HCT116 (cell line): ENCODE results near the gene CACNB2. TPM values are rescaled to one million over a fixed set of nuclear protein-coding genes. Genes with fewer than 3 reads are reported as not detected.

Experiments
- ATAC-seq: fragments of 200-7000 bp; cut with Tn5 transposase; 2 replicates; pipeline ENCODE4 v1.9.1; 2020; ENCODE audit warnings: mild to moderate bottlenecking, moderate library complexity
- BruUV-seq: library from RNA; stranded (reverse); fragments of 400-500 nt; replicated peaks from 2 replicates; lab custom pipeline; 2021; lab: Mats Ljungman, UMichigan
- CTCF ChIA-PET: fragments of 300-600 bp; sonication (Branson Sonifier 250); formaldehyde crosslinking; loops from one replicate; lab custom pipeline; 2021; ENCODE audit warnings: antibody characterized with exemption; lab: Charles Lee
- POLR2A ChIA-PET: fragments of 300-600, 350-600 bp; sonication (Branson Sonifier 250); formaldehyde crosslinking; loops from one replicate; lab custom pipeline; 2021; ENCODE audit warnings: antibody characterized with exemption; lab: Charles Lee
- RAD21 ChIA-PET, 2 experiments: fragments of 300-600 bp; sonication (Branson Sonifier 250); formaldehyde crosslinking; loops; one replicate each; lab custom pipeline; 2023; ENCODE audit warnings: low total read pairs in 2 of 2; ENCODE audit not compliant: uncharacterized antibody in 2 of 2, unreplicated experiment in 2 of 2, low non-redundant PET in 1 of 2; lab: Charles Lee
- DNase-seq: peaks from one replicate; pipeline ENCODE4 v3.0.0-alpha.2; 2010; ENCODE audit warnings: low read depth, low spot score
- H2AFZ ChIP-seq: fragments of 200-600 bp; shearing (Covaris generic), sonication (generic); 2 replicates; pipeline ENCODE4 v1.6.1; 2017; ENCODE audit warnings: low read depth, mixed run types, mixed read lengths, antibody characterized with exemption, low read length; ENCODE audit not compliant: poor library complexity, severe bottlenecking
- H3K27ac ChIP-seq: 2 replicates; pipeline ENCODE4 v1.5.1; 2012; ENCODE audit warnings: low read depth, low read length
- H3K27me3 ChIP-seq: fragments of 200-600 bp; sonication (generic); 2 replicates; pipeline ENCODE4 v1.6.1; 2016; ENCODE audit warnings: mixed run types, low read length, mixed read lengths; ENCODE audit not compliant: insufficient read depth
- H3K36me3 ChIP-seq, 2 experiments: fragments of 200-500 bp in 1 of 2; fragments of 200-600 bp in 1 of 2; sonication (Bioruptor generic) in 1 of 2; sonication (generic) in 1 of 2; 2 replicates each; pipeline versions ENCODE4 v1.5.1 to v1.6.1; 2014 to 2016; ENCODE audit warnings: low read length in 2 of 2, inconsistent platforms in 1 of 2, mixed read lengths in 1 of 2, mixed run types in 1 of 2; ENCODE audit not compliant: insufficient read depth in 2 of 2, control insufficient read depth in 1 of 2
- H3K4me1 ChIP-seq, 2 experiments: fragments of 200-600 bp in 1 of 2; sonication (generic) in 1 of 2; 2 replicates each; pipeline versions ENCODE4 v1.5.1 to v1.6.1; 2012 to 2017; ENCODE audit warnings: low read length in 2 of 2, inconsistent platforms in 1 of 2, mild to moderate bottlenecking in 1 of 2, mixed read lengths in 1 of 2, mixed run types in 1 of 2, moderate library complexity in 1 of 2; ENCODE audit not compliant: insufficient read depth in 2 of 2, control insufficient read depth in 1 of 2
- H3K4me2 ChIP-seq: fragments of 200-600 bp; sonication (generic); 2 replicates; pipeline ENCODE4 v1.6.1; 2017; ENCODE audit warnings: mixed run types, low read length, mixed read lengths
- H3K4me3 ChIP-seq, 2 experiments: fragments of 200-600 bp in 1 of 2; sonication (generic) in 1 of 2; replicated peaks in 1 of 2; 2 replicates each; pipeline ENCODE4 v1.5.1; 2011 to 2016; ENCODE audit warnings: low read length in 2 of 2, control low read depth in 1 of 2, low read depth in 1 of 2, mild to moderate bottlenecking in 1 of 2, mixed read lengths in 1 of 2, mixed run types in 1 of 2
- H3K79me2 ChIP-seq: fragments of 200-600 bp; sonication (generic); 2 replicates; pipeline ENCODE4 v1.6.1; 2017; ENCODE audit warnings: mild to moderate bottlenecking, mixed run types, low read length, moderate library complexity, mixed read lengths; ENCODE audit not compliant: insufficient read depth
- H3K9ac ChIP-seq: fragments of 200-600 bp; sonication (generic); 2 replicates; pipeline ENCODE4 v1.6.1; 2016; ENCODE audit warnings: low read length, mixed read lengths
- H3K9me2 ChIP-seq: fragments of 200-600 bp; sonication (generic), shearing (Covaris generic); 2 replicates; pipeline ENCODE4 v1.6.1; 2017; ENCODE audit warnings: mixed run types, mild to moderate bottlenecking, moderate library complexity; ENCODE audit not compliant: insufficient read depth
- H3K9me3 ChIP-seq, 2 experiments: fragments of 200-500 bp in 1 of 2; fragments of 200-600 bp in 1 of 2; sonication (Bioruptor generic) in 1 of 2; sonication (generic) in 1 of 2; 2 replicates each; pipeline ENCODE4 v1.6.1; 2014 to 2017; ENCODE audit warnings: low read length in 2 of 2, mixed read lengths in 2 of 2, inconsistent platforms in 1 of 2, low read depth in 1 of 2, mild to moderate bottlenecking in 1 of 2, mixed run types in 1 of 2, moderate library complexity in 1 of 2; ENCODE audit not compliant: control insufficient read depth in 1 of 2, insufficient read depth in 1 of 2
- H4K20me1 ChIP-seq: fragments of 200-600 bp; sonication (generic), shearing (Covaris generic); 2 replicates; pipeline ENCODE4 v1.6.1; 2017; ENCODE audit warnings: mixed run types, mild to moderate bottlenecking, moderate library complexity; ENCODE audit not compliant: insufficient read depth
- CEBPB ChIP-seq: IDR thresholded peaks from 2 replicates; pipeline ENCODE4 v1.6.1; 2012; ENCODE audit warnings: low read depth
- CTCF ChIP-seq, 3 experiments: fragments of 200-600 bp in 1 of 3; sonication (generic) in 1 of 3; IDR thresholded peaks in 2 of 3; conservative IDR thresholded peaks in 1 of 3; 2 replicates each; pipeline ENCODE4 v1.5.1; 2012 to 2017; ENCODE audit warnings: low read depth in 2 of 3, low read length in 2 of 3, antibody characterized with exemption in 1 of 3, borderline replicate concordance in 1 of 3, control low read depth in 1 of 3, mild to moderate bottlenecking in 1 of 3, mixed read lengths in 1 of 3, mixed run types in 1 of 3, moderate library complexity in 1 of 3; ENCODE audit not compliant: insufficient read depth in 1 of 3
- ELF1 ChIP-seq: IDR thresholded peaks from 2 replicates; pipeline ENCODE4 v1.6.1; 2012; ENCODE audit warnings: low read depth, borderline replicate concordance
- EZH2 ChIP-seq: fragments of 200-600 bp; sonication (generic); IDR thresholded peaks from 2 replicates; pipeline ENCODE4 v1.6.1; 2017; ENCODE audit warnings: antibody characterized with exemption, mixed run types
- FOSL1 ChIP-seq: IDR thresholded peaks from 2 replicates; pipeline ENCODE4 v1.6.1; 2012; ENCODE audit warnings: low read depth
- MAX ChIP-seq: IDR thresholded peaks from 2 replicates; pipeline ENCODE4 v1.6.1; 2012
- REST ChIP-seq: IDR thresholded peaks from 2 replicates; pipeline ENCODE4 v1.6.1; 2012; ENCODE audit warnings: low read depth
- TCF7L2 ChIP-seq: IDR thresholded peaks from 2 replicates; pipeline ENCODE4 v1.7.0; 2011; ENCODE audit warnings: borderline replicate concordance, inconsistent platforms; ENCODE audit not compliant: insufficient read depth, insufficient read length; ENCODE audit errors: extremely low read depth
- YY1 ChIP-seq: IDR thresholded peaks from 2 replicates; pipeline ENCODE4 v1.6.1; 2011; ENCODE audit warnings: low read length, low read depth, moderate library complexity, mild to moderate bottlenecking; ENCODE audit not compliant: insufficient replicate concordance; ENCODE audit errors: extremely low read depth
- ZBTB33 ChIP-seq: IDR thresholded peaks from 2 replicates; pipeline ENCODE4 v1.6.1; 2011; ENCODE audit warnings: mild to moderate bottlenecking, low read length, moderate library complexity; ENCODE audit not compliant: insufficient replicate concordance; ENCODE audit errors: extremely low read depth
- ZFX ChIP-seq: fragments of 450-650 bp; IDR thresholded peaks from 2 replicates; pipeline ENCODE4 v1.6.1; 2017
- ZNF274 ChIP-seq: fragments of 200-500 bp; sonication (Bioruptor generic); IDR thresholded peaks from 2 replicates; pipeline ENCODE4 v1.6.1; 2014; ENCODE audit warnings: mild to moderate bottlenecking, low read depth, low read length, inconsistent platforms
- intact Hi-C: fragments of 100-400 bp; cut with micrococcal nuclease; formaldehyde crosslinking; loops from 2 replicates; pipeline ENCODE4 v1.10.0; 2022
- total RNA-seq: library from RNA; stranded (reverse); gene quantifications from one replicate; pipeline ENCODE4 v1.2.1, GENCODE V29; 2021; ENCODE audit not compliant: unreplicated experiment

Gene CACNB2
- total RNA-seq, 1 experiment from 2014 or later, result 0.71 TPM

- Histone ChIP-seq H4K20me1 (no peaks in the 10 kb centered on the region), H3K27ac (no peak overlapping the region), H3K79me2 (no peaks in the 10 kb centered on the region), H3K9me3 (no peaks in the 10 kb centered on the region), H3K9me2 (no peaks in the 10 kb centered on the region), H3K4me1 (no peaks in the 10 kb centered on the region), H3K9ac (no peak overlapping the region), H3K27me3 (no peaks in the 10 kb centered on the region), H2AFZ (no peak overlapping the region), H3K4me3 (no peak overlapping the region), H3K4me2 (no peak overlapping the region), H3K36me3 (no peaks in the 10 kb centered on the region)
- ATAC-seq, result no peak
- POLR2A ChIA-PET, result no interaction called here
- TF ChIP-seq MAX (no peak), ZBTB33 (no peak), YY1 (no peak), ZNF274 (no peak), TCF7L2 (no peak), REST (no peak), FOSL1 (no peak), CEBPB (no peak), EZH2 (no peak), ELF1 (no peak), CTCF (IDR thresholded peaks at IDR 0.05 in 2 of 3, conservative IDR thresholded peaks at IDR 0.05 in 1 of 3; ENCODE audit: borderline replicate concordance in 1 of 3, insufficient read depth in 1 of 3, low read depth in 2 of 3, low read length in 2 of 3) (no peak), ZFX (no peak)
- CTCF ChIA-PET, result no interaction called here
- BruUV-seq, result no TSS peak
- RAD21 ChIA-PET, result no interaction called here
- intact Hi-C loops, result no loop called here
- no peak for DNase-seq
Measured at GRCh38 chr10:18418541-18419215, 278.5 kb downstream of the CACNB2 start.
